Liver (tissue), 9 donors: ENCODE results near the gene DSTYK. TPM values are rescaled to one million over a fixed set of nuclear protein-coding genes. Genes with fewer than 3 reads are reported as not detected.

Experiments used
- DNase-seq: peaks from one replicate; pipeline ENCODE4 v3.0.0-alpha.2; 2017; ENCODE audit warnings: low spot score
- H3K27ac ChIP-seq, 2 donors: one replicate each; pipeline ENCODE4 v1.7.0; 2013; ENCODE audit warnings: inconsistent platforms in 2 of 2, low read length in 2 of 2, control low read depth in 1 of 2, low read depth in 1 of 2, mild to moderate bottlenecking in 1 of 2
- H3K27me3 ChIP-seq, 4 donors: one replicate each; pipeline versions ENCODE4 v1.6.1 to v1.7.0; 2013; ENCODE audit warnings: low read length in 3 of 4, inconsistent platforms in 1 of 4, mild to moderate bottlenecking in 1 of 4, moderate library complexity in 1 of 4; ENCODE audit not compliant: control insufficient read depth in 4 of 4, insufficient read depth in 4 of 4
- H3K36me3 ChIP-seq, 4 donors: one replicate each; pipeline versions ENCODE4 v1.6.1 to v1.7.0; 2013; ENCODE audit warnings: low read length in 3 of 4, mild to moderate bottlenecking in 3 of 4, low read depth in 1 of 4, moderate library complexity in 1 of 4; ENCODE audit not compliant: control insufficient read depth in 4 of 4, insufficient read depth in 3 of 4
- H3K4me1 ChIP-seq, 4 donors: one replicate each; pipeline versions ENCODE4 v1.6.1 to v1.7.0; 2013; ENCODE audit warnings: low read length in 3 of 4, mild to moderate bottlenecking in 3 of 4, moderate library complexity in 1 of 4; ENCODE audit not compliant: control insufficient read depth in 4 of 4, insufficient read depth in 4 of 4
- H3K4me3 ChIP-seq, 3 donors: one replicate each; pipeline versions ENCODE4 v1.6.1 to v1.7.0; 2013; ENCODE audit warnings: low read length in 3 of 3, control low read depth in 1 of 3, low read depth in 1 of 3, mild to moderate bottlenecking in 1 of 3
- H3K9ac ChIP-seq, 2 donors: one replicate each; pipeline ENCODE4 v1.7.0; 2013; ENCODE audit warnings: low read length in 2 of 2, mild to moderate bottlenecking in 2 of 2, moderate library complexity in 2 of 2, control low read depth in 1 of 2, low read depth in 1 of 2
- H3K9me3 ChIP-seq, 4 donors: one replicate each; pipeline versions ENCODE4 v1.6.1 to v1.7.0; 2013; ENCODE audit warnings: low read length in 3 of 4; ENCODE audit not compliant: control insufficient read depth in 4 of 4
- EGR1 ChIP-seq, 2 donors: IDR thresholded peaks; 2 replicates each; pipeline ENCODE4 v1.6.1; 2016 to 2018; ENCODE audit warnings: antibody characterized with exemption in 2 of 2, low read depth in 2 of 2
- FOXA1 ChIP-seq: IDR thresholded peaks from 2 replicates; pipeline ENCODE4 v1.6.1; 2016; ENCODE audit warnings: antibody characterized with exemption
- FOXA2 ChIP-seq: IDR thresholded peaks from 2 replicates; pipeline ENCODE4 v1.6.1; 2016; ENCODE audit warnings: antibody characterized with exemption
- GABPA ChIP-seq, 2 donors: IDR thresholded peaks in 1 of 2; conservative IDR thresholded peaks in 1 of 2; 2 replicates each; pipeline ENCODE4 v1.6.1; 2016; ENCODE audit warnings: antibody characterized with exemption in 2 of 2, mild to moderate bottlenecking in 1 of 2, moderate library complexity in 1 of 2
- HNF4A ChIP-seq, 2 donors: conservative IDR thresholded peaks; 2 replicates each; pipeline ENCODE4 v1.6.1; 2016; ENCODE audit warnings: antibody characterized with exemption in 2 of 2, mild to moderate bottlenecking in 2 of 2
- HNF4G ChIP-seq: IDR thresholded peaks from 2 replicates; pipeline ENCODE4 v1.6.1; 2016; ENCODE audit warnings: antibody characterized with exemption
- JUND ChIP-seq, 2 donors: IDR thresholded peaks; 2 replicates each; pipeline ENCODE4 v1.6.1; 2016; ENCODE audit warnings: antibody characterized with exemption in 2 of 2
- NR2F2 ChIP-seq: IDR thresholded peaks from 2 replicates; pipeline ENCODE4 v1.6.1; 2016; ENCODE audit warnings: antibody characterized with exemption
- RAD21 ChIP-seq, 2 donors: IDR thresholded peaks; 2 replicates each; pipeline ENCODE4 v1.6.1; 2016; ENCODE audit warnings: antibody characterized with exemption in 2 of 2, mild to moderate bottlenecking in 2 of 2
- RXRA ChIP-seq, 2 donors: IDR thresholded peaks; 2 replicates each; pipeline ENCODE4 v1.6.1; 2017 to 2018; ENCODE audit warnings: antibody characterized with exemption in 2 of 2, mild to moderate bottlenecking in 1 of 2
- SP1 ChIP-seq: IDR thresholded peaks from 2 replicates; pipeline ENCODE4 v1.6.1; 2018; ENCODE audit warnings: antibody characterized with exemption, mild to moderate bottlenecking
- TAF1 ChIP-seq: conservative IDR thresholded peaks from 2 replicates; pipeline ENCODE4 v1.6.1; 2016; ENCODE audit warnings: antibody characterized with exemption, mild to moderate bottlenecking
- YY1 ChIP-seq: IDR thresholded peaks from 2 replicates; pipeline ENCODE4 v1.6.1; 2016; ENCODE audit warnings: antibody characterized with exemption, mild to moderate bottlenecking
- WGBS: extraction: QIAGEN DNeasy Blood & Tissue Kit; methylation state at CpG from one replicate; pipeline ENCODE4 v1.1.7; 2013; 5-methylcytosine and 5-hydroxymethylcytosine counted together
- polyA plus RNA-seq, 2 donors: library from polyadenylated mRNA; stranded (reverse) in 1 of 2; unstranded in 1 of 2; fragments of 200-250 nt in 1 of 2; fragments of >200 nt in 1 of 2; fragmentation: Nextera tagmentation in 1 of 2; extraction: Ambion mirVana in 1 of 2; gene quantifications; one replicate each; pipeline versions ENCODE4 v1.2.1 to v1.2.3, GENCODE V29; 2013 to 2015
- total RNA-seq, 2 donors: library from RNA; depleted of rRNA; stranded (reverse); fragments of >200 nt; gene quantifications; one replicate each; pipeline ENCODE4 v1.2.3, GENCODE V29; 2014
- TF ChIP-seq, protein P1 (sequence below): fragments of 150-350 bp; IDR thresholded peaks from 2 replicates; pipeline ENCODE4 v1.5.1; 2017; ENCODE audit warnings: improper control_type of control experiment, low read depth, low read length; ENCODE audit not compliant: missing input control
- TF ChIP-seq, protein P2 (sequence below): IDR thresholded peaks from 2 replicates; pipeline ENCODE4 v1.6.1; 2016; ENCODE audit warnings: antibody characterized with exemption
- TF ChIP-seq, protein P3 (sequence below): IDR thresholded peaks from 2 replicates; pipeline ENCODE4 v1.6.1; 2016; ENCODE audit warnings: antibody characterized with exemption, mild to moderate bottlenecking
- TF ChIP-seq, protein P4 (sequence below): IDR thresholded peaks from 2 replicates; pipeline ENCODE4 v1.6.1; 2016; ENCODE audit warnings: antibody characterized with exemption
- TF ChIP-seq, protein P5 (sequence below): IDR thresholded peaks from 2 replicates; pipeline ENCODE4 v1.6.1; 2016; ENCODE audit warnings: antibody characterized with exemption
- donor health status: healthy.
- donor health status: healthy.
- donor health status: healthy.
- donor health status: healthy.
- donor health status: healthy.

DSTYK gene
- total and polyA plus RNA-seq, 4 donors: 1.5 to 9.9 (median 3.0) TPM

DNA sequence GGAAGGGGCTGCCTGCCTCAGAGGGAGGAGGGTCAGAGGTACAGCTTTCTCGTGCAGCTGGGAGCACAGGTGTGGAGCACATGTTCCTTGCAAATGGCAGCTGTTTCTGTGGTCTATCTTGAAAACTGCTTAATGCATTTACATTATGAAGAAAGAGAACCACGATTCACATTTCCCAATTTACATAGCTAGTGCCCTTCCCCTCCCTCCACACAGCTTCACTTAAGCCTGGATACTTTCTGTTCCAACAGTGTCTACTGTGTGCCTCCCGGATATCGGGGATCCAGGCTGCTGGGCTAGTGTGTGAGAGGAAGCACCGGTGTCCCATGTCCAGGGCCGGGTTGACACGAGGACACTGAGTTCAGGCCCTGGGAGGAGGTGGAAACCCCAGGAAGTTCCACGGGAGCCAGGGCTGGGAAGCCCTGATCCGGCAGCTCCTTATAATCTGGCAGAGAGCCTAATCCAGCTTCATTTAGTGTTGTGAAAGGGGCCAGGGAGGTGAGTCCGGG is 47.9 kb upstream of the DSTYK start:
- TF ChIP-seq NR2F2 (peak; percentile 30), FOXA2 (no peak), RXRA (IDR thresholded peaks at IDR 0.05) (peak; percentile 34 to 38), TAF1 (no peak), SP1 (peak; percentile 23)
- Histone ChIP-seq H3K9me3 (no peaks in the 10 kb centered on the region), H3K4me3 (no peak overlapping the region), H3K9ac (no peak overlapping the region), H3K4me1 (peaks cover 0 to 2% (median 0%) of the 10 kb centered on the region in 4 donors), H3K27me3 (peaks cover 0 to 2% (median 0%) of the 10 kb centered on the region in 4 donors), H3K27ac (no peak overlapping the region), H3K36me3 (no peaks in the 10 kb centered on the region)
- WGBS: 61% methylated on average over 10 of the region's 10 CpGs
- DNase-seq: no peak

DNA sequence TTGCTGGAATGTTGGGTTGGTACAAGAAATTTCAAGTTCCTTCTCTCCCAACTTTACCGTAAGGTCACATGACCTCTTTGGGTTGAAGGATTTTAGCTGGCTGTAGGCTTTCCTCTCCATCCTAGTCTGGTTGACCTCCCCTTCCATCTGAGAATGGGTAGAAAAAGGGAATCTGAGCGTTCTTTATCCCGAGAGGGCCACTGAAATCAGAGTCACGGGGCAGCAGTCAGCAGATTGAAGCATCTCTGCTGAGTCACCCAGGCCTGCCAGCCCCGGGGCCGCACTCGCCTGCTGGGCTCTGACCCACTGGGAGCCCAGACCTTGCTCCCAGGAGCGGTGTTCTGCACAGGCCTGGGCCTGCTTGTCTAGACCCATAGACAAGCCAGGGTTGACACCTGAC is 47.2 kb upstream of the DSTYK start:
- Histone ChIP-seq H3K9me3 (no peaks in the 10 kb centered on the region), H3K36me3 (no peaks in the 10 kb centered on the region), H3K27me3 (peaks cover 0 to 2% (median 0%) of the 10 kb centered on the region in 4 donors), H3K4me1 (peaks cover 0 to 2% (median 0%) of the 10 kb centered on the region in 4 donors), H3K4me3 (no peak overlapping the region), H3K27ac (no peak overlapping the region), H3K9ac (no peak overlapping the region)
- WGBS: 89% methylated on average over 8 of the region's 8 CpGs
- TF ChIP-seq RXRA (IDR thresholded peaks at IDR 0.05) (no peak), NR2F2 (no peak)
- TF ChIP-seq, protein P1, sequence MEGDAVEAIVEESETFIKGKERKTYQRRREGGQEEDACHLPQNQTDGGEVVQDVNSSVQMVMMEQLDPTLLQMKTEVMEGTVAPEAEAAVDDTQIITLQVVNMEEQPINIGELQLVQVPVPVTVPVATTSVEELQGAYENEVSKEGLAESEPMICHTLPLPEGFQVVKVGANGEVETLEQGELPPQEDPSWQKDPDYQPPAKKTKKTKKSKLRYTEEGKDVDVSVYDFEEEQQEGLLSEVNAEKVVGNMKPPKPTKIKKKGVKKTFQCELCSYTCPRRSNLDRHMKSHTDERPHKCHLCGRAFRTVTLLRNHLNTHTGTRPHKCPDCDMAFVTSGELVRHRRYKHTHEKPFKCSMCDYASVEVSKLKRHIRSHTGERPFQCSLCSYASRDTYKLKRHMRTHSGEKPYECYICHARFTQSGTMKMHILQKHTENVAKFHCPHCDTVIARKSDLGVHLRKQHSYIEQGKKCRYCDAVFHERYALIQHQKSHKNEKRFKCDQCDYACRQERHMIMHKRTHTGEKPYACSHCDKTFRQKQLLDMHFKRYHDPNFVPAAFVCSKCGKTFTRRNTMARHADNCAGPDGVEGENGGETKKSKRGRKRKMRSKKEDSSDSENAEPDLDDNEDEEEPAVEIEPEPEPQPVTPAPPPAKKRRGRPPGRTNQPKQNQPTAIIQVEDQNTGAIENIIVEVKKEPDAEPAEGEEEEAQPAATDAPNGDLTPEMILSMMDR: no peak
- DNase-seq: no peak

DNA sequence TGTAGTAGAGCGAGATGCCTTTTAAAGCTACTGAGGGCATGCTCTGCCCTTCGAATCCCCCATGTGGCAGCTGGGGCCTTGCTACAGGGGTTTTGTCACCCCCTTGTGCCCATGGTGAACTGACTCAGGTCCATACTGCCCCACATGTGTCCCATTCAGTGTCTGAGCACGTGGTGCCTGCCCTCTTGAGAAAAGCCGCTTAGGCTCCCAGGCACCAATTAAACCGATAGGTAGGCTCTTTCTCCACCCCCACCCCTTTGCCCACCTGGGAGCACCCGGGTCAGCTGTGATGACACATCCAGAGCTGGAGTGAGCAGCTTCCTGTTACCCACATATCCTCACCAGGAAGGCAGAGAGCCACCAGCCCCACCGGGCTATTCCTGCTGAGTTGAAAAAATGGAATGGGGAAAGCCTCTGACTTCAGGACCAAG is 46.8 kb upstream of the DSTYK start:
- H3K4me1 ChIP-seq: peaks cover 0 to 2% (median 0%) of the 10 kb centered on the region in 4 donors
- WGBS: 74% methylated on average over 7 of the region's 7 CpGs
- TF ChIP-seq YY1: no peak
- no peak for TF ChIP-seq TAF1
- TF ChIP-seq, protein P2, sequence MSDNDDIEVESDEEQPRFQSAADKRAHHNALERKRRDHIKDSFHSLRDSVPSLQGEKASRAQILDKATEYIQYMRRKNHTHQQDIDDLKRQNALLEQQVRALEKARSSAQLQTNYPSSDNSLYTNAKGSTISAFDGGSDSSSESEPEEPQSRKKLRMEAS: no peak
- TF ChIP-seq NR2F2: no peak
- no peak for TF ChIP-seq RXRA (IDR thresholded peaks at IDR 0.05)
- TF ChIP-seq, protein P3, sequence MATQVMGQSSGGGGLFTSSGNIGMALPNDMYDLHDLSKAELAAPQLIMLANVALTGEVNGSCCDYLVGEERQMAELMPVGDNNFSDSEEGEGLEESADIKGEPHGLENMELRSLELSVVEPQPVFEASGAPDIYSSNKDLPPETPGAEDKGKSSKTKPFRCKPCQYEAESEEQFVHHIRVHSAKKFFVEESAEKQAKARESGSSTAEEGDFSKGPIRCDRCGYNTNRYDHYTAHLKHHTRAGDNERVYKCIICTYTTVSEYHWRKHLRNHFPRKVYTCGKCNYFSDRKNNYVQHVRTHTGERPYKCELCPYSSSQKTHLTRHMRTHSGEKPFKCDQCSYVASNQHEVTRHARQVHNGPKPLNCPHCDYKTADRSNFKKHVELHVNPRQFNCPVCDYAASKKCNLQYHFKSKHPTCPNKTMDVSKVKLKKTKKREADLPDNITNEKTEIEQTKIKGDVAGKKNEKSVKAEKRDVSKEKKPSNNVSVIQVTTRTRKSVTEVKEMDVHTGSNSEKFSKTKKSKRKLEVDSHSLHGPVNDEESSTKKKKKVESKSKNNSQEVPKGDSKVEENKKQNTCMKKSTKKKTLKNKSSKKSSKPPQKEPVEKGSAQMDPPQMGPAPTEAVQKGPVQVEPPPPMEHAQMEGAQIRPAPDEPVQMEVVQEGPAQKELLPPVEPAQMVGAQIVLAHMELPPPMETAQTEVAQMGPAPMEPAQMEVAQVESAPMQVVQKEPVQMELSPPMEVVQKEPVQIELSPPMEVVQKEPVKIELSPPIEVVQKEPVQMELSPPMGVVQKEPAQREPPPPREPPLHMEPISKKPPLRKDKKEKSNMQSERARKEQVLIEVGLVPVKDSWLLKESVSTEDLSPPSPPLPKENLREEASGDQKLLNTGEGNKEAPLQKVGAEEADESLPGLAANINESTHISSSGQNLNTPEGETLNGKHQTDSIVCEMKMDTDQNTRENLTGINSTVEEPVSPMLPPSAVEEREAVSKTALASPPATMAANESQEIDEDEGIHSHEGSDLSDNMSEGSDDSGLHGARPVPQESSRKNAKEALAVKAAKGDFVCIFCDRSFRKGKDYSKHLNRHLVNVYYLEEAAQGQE: no peak
- TF ChIP-seq, protein P1: no peak
- no peak for TF ChIP-seq HNF4G
- TF ChIP-seq JUND (IDR thresholded peaks at IDR 0.05): no peak
- TF ChIP-seq RAD21 (IDR thresholded peaks at IDR 0.05): no peak
- TF ChIP-seq, protein P4, sequence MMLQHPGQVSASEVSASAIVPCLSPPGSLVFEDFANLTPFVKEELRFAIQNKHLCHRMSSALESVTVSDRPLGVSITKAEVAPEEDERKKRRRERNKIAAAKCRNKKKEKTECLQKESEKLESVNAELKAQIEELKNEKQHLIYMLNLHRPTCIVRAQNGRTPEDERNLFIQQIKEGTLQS: no peak
- no peak for TF ChIP-seq GABPA (IDR thresholded peaks at IDR 0.05 in 1 of 2, conservative IDR thresholded peaks at IDR 0.05 in 1 of 2)
- TF ChIP-seq FOXA2: no peak
- TF ChIP-seq HNF4A (conservative IDR thresholded peaks at IDR 0.05): no peak
- TF ChIP-seq FOXA1: no peak
- no peak for TF ChIP-seq EGR1 (IDR thresholded peaks at IDR 0.05; ENCODE audit: low read depth in 2 of 2)
- TF ChIP-seq, protein P5, sequence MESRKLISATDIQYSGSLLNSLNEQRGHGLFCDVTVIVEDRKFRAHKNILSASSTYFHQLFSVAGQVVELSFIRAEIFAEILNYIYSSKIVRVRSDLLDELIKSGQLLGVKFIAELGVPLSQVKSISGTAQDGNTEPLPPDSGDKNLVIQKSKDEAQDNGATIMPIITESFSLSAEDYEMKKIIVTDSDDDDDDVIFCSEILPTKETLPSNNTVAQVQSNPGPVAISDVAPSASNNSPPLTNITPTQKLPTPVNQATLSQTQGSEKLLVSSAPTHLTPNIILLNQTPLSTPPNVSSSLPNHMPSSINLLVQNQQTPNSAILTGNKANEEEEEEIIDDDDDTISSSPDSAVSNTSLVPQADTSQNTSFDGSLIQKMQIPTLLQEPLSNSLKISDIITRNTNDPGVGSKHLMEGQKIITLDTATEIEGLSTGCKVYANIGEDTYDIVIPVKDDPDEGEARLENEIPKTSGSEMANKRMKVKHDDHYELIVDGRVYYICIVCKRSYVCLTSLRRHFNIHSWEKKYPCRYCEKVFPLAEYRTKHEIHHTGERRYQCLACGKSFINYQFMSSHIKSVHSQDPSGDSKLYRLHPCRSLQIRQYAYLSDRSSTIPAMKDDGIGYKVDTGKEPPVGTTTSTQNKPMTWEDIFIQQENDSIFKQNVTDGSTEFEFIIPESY: no peak
- no peak for TF ChIP-seq SP1
- H3K27ac ChIP-seq: no peak overlapping the region
- no peak overlapping the region for H3K4me3 ChIP-seq
- no peaks in the 10 kb centered on the region for H3K9me3 ChIP-seq
- DNase-seq: no peak
- no peak overlapping the region for H3K9ac ChIP-seq
- H3K27me3 ChIP-seq: peaks cover 0 to 2% (median 0%) of the 10 kb centered on the region in 4 donors
- no peaks in the 10 kb centered on the region for H3K36me3 ChIP-seq
